Endodermal cell (in vitro differentiated cells): ENCODE measurements around the gene RPS6KA2. TPM values are rescaled to one million over a fixed set of nuclear protein-coding genes. Genes with fewer than 3 reads are reported as not detected.
A peak's percentile ranks its signal among the peaks of the same experiment; 100 is the strongest.

ENCODE experiments used
- DNase-seq: peaks from one replicate; pipeline ENCODE4 v3.0.0-alpha.2; 2017
- H3K27ac ChIP-seq: 2 replicates; pipeline ENCODE4 v1.5.1; 2013; ENCODE audit warnings: mild to moderate bottlenecking, low read depth, low read length, moderate library complexity
- H3K27me3 ChIP-seq: 2 replicates; pipeline ENCODE4 v1.6.1; 2013; ENCODE audit warnings: mild to moderate bottlenecking, low read length, moderate library complexity; ENCODE audit not compliant: insufficient read depth, control insufficient read depth, poor library complexity, severe bottlenecking
- H3K36me3 ChIP-seq: 2 replicates; pipeline ENCODE4 v1.7.0; 2013; ENCODE audit warnings: mild to moderate bottlenecking, low read length, moderate library complexity; ENCODE audit not compliant: control insufficient read depth, insufficient read depth
- H3K4me1 ChIP-seq: one replicate; pipeline ENCODE4 v1.7.0; 2013; ENCODE audit warnings: low read length; ENCODE audit not compliant: control insufficient read depth, insufficient read depth
- H3K4me3 ChIP-seq: 2 replicates; pipeline ENCODE4 v1.5.1; 2013; ENCODE audit warnings: mild to moderate bottlenecking, low read length, moderate library complexity
- H3K9ac ChIP-seq: 2 replicates; pipeline ENCODE4 v1.6.1; 2013; ENCODE audit warnings: mild to moderate bottlenecking, low read length, moderate library complexity; ENCODE audit not compliant: poor library complexity, severe bottlenecking; ENCODE audit errors: extremely low read depth
- H3K9me3 ChIP-seq: 2 replicates; pipeline ENCODE4 v1.6.1; 2013; ENCODE audit warnings: mild to moderate bottlenecking, low read length, moderate library complexity; ENCODE audit not compliant: control insufficient read depth
- H3K27ac Mint-ChIP-seq: 2 replicates; pipeline ENCODE4 v1.8.0; 2020; ENCODE audit warnings: mixed read lengths
- H3K27me3 Mint-ChIP-seq: 2 replicates; pipeline ENCODE4 v1.8.0; 2021; ENCODE audit warnings: mild to moderate bottlenecking, mixed read lengths; ENCODE audit not compliant: insufficient read depth
- H3K36me3 Mint-ChIP-seq: 2 replicates; pipeline ENCODE4 v1.8.0; 2020; ENCODE audit warnings: low read depth, mixed read lengths
- H3K4me1 Mint-ChIP-seq: 2 replicates; pipeline ENCODE4 v1.8.0; 2020; ENCODE audit warnings: mixed read lengths
- H3K4me3 Mint-ChIP-seq: 2 replicates; pipeline ENCODE4 v1.8.0; 2020; ENCODE audit warnings: mild to moderate bottlenecking, moderate library complexity, mixed read lengths
- H3K9me3 Mint-ChIP-seq: 2 replicates; pipeline ENCODE4 v1.8.0; 2020; ENCODE audit warnings: mild to moderate bottlenecking, mixed read lengths
- CTCF ChIP-seq: fragments of 200-600 bp; sonication (generic); conservative IDR thresholded peaks from 2 replicates; pipeline ENCODE4 v1.5.0; 2021; ENCODE audit warnings: antibody characterized with exemption, mild to moderate bottlenecking
- WGBS, 2 experiments: methylation state at CpG; one replicate each; pipeline versions ENCODE4 v1.1.5 to v1.1.7; 2013; ENCODE audit warnings: missing lambda C conversion rate in 2 of 2, mixed read lengths in 1 of 2; ENCODE audit not compliant: insufficient coverage in 1 of 2, insufficient read length in 1 of 2; 5-methylcytosine and 5-hydroxymethylcytosine counted together
- total RNA-seq, 2 donors: library from RNA; stranded (reverse); fragmentation: NEBNext Ultra II Directional in 1 of 2; extraction: Animal tissue kit (Norgen Biotek cat#: 25700) in 1 of 2; gene quantifications; 2 replicates in 1 of 2; 3 replicates in 1 of 2; pipeline ENCODE4 v1.2.1, GENCODE V29; 2021

The RPS6KA2 gene
- total RNA-seq, 2 donors from 2014 or later = 17.9 to 23.9 TPM

GRCh38 chr6:166543603-166544295 is 83.3 kb downstream of the RPS6KA2 start:
- H3K9me3 ChIP-seq = no peaks in the 10 kb centered on the region
- Mint-ChIP-seq H3K9me3 (no peaks in the 10 kb centered on the region), H3K36me3 (peaks cover 3% of the 10 kb centered on the region), H3K27ac (peak overlapping the region; percentile 1), H3K27me3 (no peaks in the 10 kb centered on the region), H3K4me1 (peaks cover 22% of the 10 kb centered on the region), H3K4me3 (no peak overlapping the region)
- H3K36me3 ChIP-seq = no peaks in the 10 kb centered on the region
- no peaks in the 10 kb centered on the region for H3K27me3 ChIP-seq
- no peak for DNase-seq
- TF ChIP-seq CTCF = no peak
- H3K4me1 ChIP-seq = no peaks in the 10 kb centered on the region
- 92 to 93% methylated on average over 8 to 9 of the region's 9 CpGs for WGBS, 2 experiments
- no peak overlapping the region for H3K4me3 ChIP-seq
- H3K9ac ChIP-seq = no peak overlapping the region
- no peak overlapping the region for H3K27ac ChIP-seq

GRCh38 chr6:166542580-166542912 is 84.5 kb downstream of the RPS6KA2 start:
- H3K4me1 Mint-ChIP-seq = peaks cover 22% of the 10 kb centered on the region

GRCh38 chr6:166541876-166542579 is 85.0 kb downstream of the RPS6KA2 start:
- Histone ChIP-seq H3K27ac (no peak overlapping the region), H3K27me3 (no peaks in the 10 kb centered on the region), H3K4me3 (no peak overlapping the region), H3K9ac (no peak overlapping the region), H3K9me3 (no peaks in the 10 kb centered on the region), H3K4me1 (no peaks in the 10 kb centered on the region), H3K36me3 (no peaks in the 10 kb centered on the region)
- DNase-seq = peak; percentile 57
- no peaks in the 10 kb centered on the region for H3K9me3 Mint-ChIP-seq
- 89 to 90% methylated on average over 10 to 12 of the region's 12 CpGs for WGBS, 2 experiments
- H3K27me3 Mint-ChIP-seq = no peaks in the 10 kb centered on the region
- peaks cover 15% of the 10 kb centered on the region for H3K36me3 Mint-ChIP-seq
- peaks cover 22% of the 10 kb centered on the region for H3K4me1 Mint-ChIP-seq
- no peak overlapping the region for H3K4me3 Mint-ChIP-seq
- no peak overlapping the region for H3K27ac Mint-ChIP-seq
- no peak for TF ChIP-seq CTCF

More at GRCh38 chr6:166542580-166542912, 84.5 kb downstream of the RPS6KA2 start:
- Histone ChIP-seq H3K27ac (no peak overlapping the region), H3K4me1 (no peaks in the 10 kb centered on the region), H3K9me3 (no peaks in the 10 kb centered on the region), H3K27me3 (no peaks in the 10 kb centered on the region), H3K4me3 (no peak overlapping the region), H3K36me3 (no peaks in the 10 kb centered on the region), H3K9ac (no peak overlapping the region)
- 70 to 80% methylated on average over 1 to 4 of the region's 4 CpGs for WGBS, 2 experiments
- no peak for TF ChIP-seq CTCF
- DNase-seq = peak; percentile 85
- Mint-ChIP-seq H3K4me3 (no peak overlapping the region), H3K27me3 (no peaks in the 10 kb centered on the region), H3K36me3 (peaks cover 10% of the 10 kb centered on the region), H3K9me3 (no peaks in the 10 kb centered on the region), H3K27ac (no peak overlapping the region)
